ENCODE data around the gene RIMS3. TPM values are rescaled to one million over a fixed set of nuclear protein-coding genes. Genes with fewer than 3 reads are reported as not detected.

RIMS3 gene
- total RNA-seq (2021): 19.8 to 19.9 TPM (median 19.8 TPM) in 3 replicates
- percentile 51 among the genes with signal in this experiment for Bru-seq, nascent RNA
- long read RNA-seq, experiment 1, full-length matches to known transcripts: 15 of 56 reads
- long read RNA-seq, experiment 1, partial matches to known transcripts: 3 of 56 reads
- long read RNA-seq, experiment 1, other reads (novel, unspliced or antisense): 38 of 56 reads
- long read RNA-seq, experiment 2, full-length matches to known transcripts: 9 of 35 reads
- long read RNA-seq, experiment 2, partial matches to known transcripts: 2 of 35 reads
- long read RNA-seq, experiment 2, other reads (novel, unspliced or antisense): 24 of 35 reads
- long read RNA-seq, experiment 3, partial matches to known transcripts: 0 of 1 reads
- long read RNA-seq, experiment 3, other reads (novel, unspliced or antisense): 1 of 1 reads

- H3K27me3 Mint-ChIP-seq (ENCODE audit: low read depth): peaks cover 3% of the 10 kb centered on the region; the same call in 1 of the 2 replicates
- no peaks in the 10 kb centered on the region for H3K36me3 Mint-ChIP-seq
- POLR2A ChIA-PET: interaction anchor here (1.0 to 2.1 kb wide), 2 partner anchors 26 to 27 kb away, joined by 3 to 17 read pairs; partner anchors contain the start of gene NFYC
- DNase-seq (ENCODE audit: low spot score) (peak; percentile 86), ATAC-seq (peak; percentile 82)
- TF ChIP-seq RELA (CRISPR knock-in tag; IDR thresholded peaks at IDR 0.05; ENCODE audit: borderline replicate concordance) (0 out of 2 replicates have a peak, but pooled peaks have one; percentile 39), SP1 (CRISPR knock-in tag; conservative IDR thresholded peaks at IDR 0.05) (peak; percentile 70; the same call in 1 of the 2 replicates), PREB (CRISPR knock-in tag; IDR thresholded peaks at IDR 0.05; ENCODE audit: borderline replicate concordance) (no peak), ZBTB43 (CRISPR knock-in tag; IDR thresholded peaks at IDR 0.05) (0 out of 2 replicates have a peak, but pooled peaks have one; percentile 49), ZNF423 (CRISPR knock-in tag; IDR thresholded peaks at IDR 0.05) (no peak), NR2C2 (CRISPR knock-in tag; IDR thresholded peaks at IDR 0.05) (no peak), FOXK1 (CRISPR knock-in tag; IDR thresholded peaks at IDR 0.05) (0 out of 2 replicates have a peak, but pooled peaks have one; percentile 44), ZNF219 (CRISPR knock-in tag; IDR thresholded peaks at IDR 0.05; ENCODE audit: borderline replicate concordance) (no peak), E2F5 (CRISPR knock-in tag; IDR thresholded peaks at IDR 0.05) (peak; percentile 57; the same call in 1 of the 2 replicates), ZNF263 (CRISPR knock-in tag; IDR thresholded peaks at IDR 0.05; ENCODE audit: low read depth) (no peak)
- TF ChIP-seq, protein P1, sequence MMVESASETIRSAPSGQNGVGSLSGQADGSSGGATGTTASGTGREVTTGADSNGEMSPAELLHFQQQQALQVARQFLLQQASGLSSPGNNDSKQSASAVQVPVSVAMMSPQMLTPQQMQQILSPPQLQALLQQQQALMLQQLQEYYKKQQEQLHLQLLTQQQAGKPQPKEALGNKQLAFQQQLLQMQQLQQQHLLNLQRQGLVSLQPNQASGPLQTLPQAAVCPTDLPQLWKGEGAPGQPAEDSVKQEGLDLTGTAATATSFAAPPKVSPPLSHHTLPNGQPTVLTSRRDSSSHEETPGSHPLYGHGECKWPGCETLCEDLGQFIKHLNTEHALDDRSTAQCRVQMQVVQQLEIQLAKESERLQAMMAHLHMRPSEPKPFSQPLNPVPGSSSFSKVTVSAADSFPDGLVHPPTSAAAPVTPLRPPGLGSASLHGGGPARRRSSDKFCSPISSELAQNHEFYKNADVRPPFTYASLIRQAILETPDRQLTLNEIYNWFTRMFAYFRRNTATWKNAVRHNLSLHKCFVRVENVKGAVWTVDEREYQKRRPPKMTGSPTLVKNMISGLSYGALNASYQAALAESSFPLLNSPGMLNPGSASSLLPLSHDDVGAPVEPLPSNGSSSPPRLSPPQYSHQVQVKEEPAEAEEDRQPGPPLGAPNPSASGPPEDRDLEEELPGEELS (CRISPR knock-in tag; IDR thresholded peaks at IDR 0.05): 0 out of 2 replicates have a peak, but pooled peaks have one; percentile 43
- CTCF ChIA-PET: interaction anchor here (0.6 to 2.2 kb wide), 16 partner anchors 14 to 283 kb away, joined by 3 to 10 read pairs (median 5); partner anchors contain the start of gene NFYC
- peaks cover 39% of the 10 kb centered on the region for H3K4me1 Mint-ChIP-seq
- peak within 1 kb of the TSS; percentile 89 for H3K4me3 Mint-ChIP-seq
- H3K27ac Mint-ChIP-seq: no peak within 1 kb of the TSS
- H3K9me3 Mint-ChIP-seq: no peaks in the 10 kb centered on the region
These were observed at the start of gene RIMS3 for GRCh38 chr1:40665335-40666171. RIMS3 (minus strand) TSS chr1:40665682; CDS start chr1:40641925, 23,757 bp downstream.

DNA sequence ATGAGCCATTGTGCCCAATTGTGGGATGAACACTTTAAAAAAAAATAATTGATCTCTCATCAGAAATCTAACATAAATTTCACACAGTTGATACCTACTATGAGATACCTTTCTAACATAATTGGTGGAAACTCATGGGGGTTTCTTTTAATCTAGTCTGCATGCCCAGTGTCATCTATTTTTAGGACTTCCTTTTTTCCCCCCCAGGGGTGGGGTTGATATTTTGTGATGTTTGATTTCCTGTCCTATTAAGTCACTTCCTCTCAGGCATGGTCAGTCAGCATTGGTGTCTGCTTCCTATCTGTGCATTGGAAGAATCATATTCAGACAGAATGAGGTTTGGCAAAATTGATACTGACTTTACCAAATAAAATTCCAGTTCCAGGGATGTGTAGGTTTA is 47.5 kb upstream of the RIMS3 start:
- H3K27ac Mint-ChIP-seq: peak overlapping the region; percentile 43; the same call in 1 of the 2 replicates
- peaks cover 9% of the 10 kb centered on the region for H3K36me3 Mint-ChIP-seq
- no peaks in the 10 kb centered on the region for H3K9me3 Mint-ChIP-seq
- ATAC-seq (no peak), DNase-seq (ENCODE audit: low spot score) (no peak)
- no peaks in the 10 kb centered on the region for H3K27me3 Mint-ChIP-seq (ENCODE audit: low read depth)
- ChIA-PET CTCF (no interaction called here), POLR2A (no interaction called here)
- H3K4me3 Mint-ChIP-seq: no peak overlapping the region
- peaks cover 38% of the 10 kb centered on the region for H3K4me1 Mint-ChIP-seq
- TF ChIP-seq ZBTB43 (CRISPR knock-in tag; IDR thresholded peaks at IDR 0.05) (no peak), RORB (CRISPR knock-in tag; IDR thresholded peaks at IDR 0.05) (no peak), SOX15 (CRISPR knock-in tag; IDR thresholded peaks at IDR 0.05) (no peak), NFATC4 (CRISPR knock-in tag; IDR thresholded peaks at IDR 0.05) (no peak), FOXJ3 (CRISPR knock-in tag; IDR thresholded peaks at IDR 0.05; ENCODE audit: borderline replicate concordance) (no peak), EMX1 (CRISPR knock-in tag; IDR thresholded peaks at IDR 0.05) (no peak), SMAD3 (CRISPR knock-in tag; IDR thresholded peaks at IDR 0.05; ENCODE audit: borderline replicate concordance) (no peak), E2F1 (CRISPR knock-in tag; IDR thresholded peaks at IDR 0.05) (no peak), SP1 (CRISPR knock-in tag; conservative IDR thresholded peaks at IDR 0.05) (no peak), ZNF219 (CRISPR knock-in tag; IDR thresholded peaks at IDR 0.05; ENCODE audit: borderline replicate concordance) (no peak)
- TF ChIP-seq, protein P2, sequence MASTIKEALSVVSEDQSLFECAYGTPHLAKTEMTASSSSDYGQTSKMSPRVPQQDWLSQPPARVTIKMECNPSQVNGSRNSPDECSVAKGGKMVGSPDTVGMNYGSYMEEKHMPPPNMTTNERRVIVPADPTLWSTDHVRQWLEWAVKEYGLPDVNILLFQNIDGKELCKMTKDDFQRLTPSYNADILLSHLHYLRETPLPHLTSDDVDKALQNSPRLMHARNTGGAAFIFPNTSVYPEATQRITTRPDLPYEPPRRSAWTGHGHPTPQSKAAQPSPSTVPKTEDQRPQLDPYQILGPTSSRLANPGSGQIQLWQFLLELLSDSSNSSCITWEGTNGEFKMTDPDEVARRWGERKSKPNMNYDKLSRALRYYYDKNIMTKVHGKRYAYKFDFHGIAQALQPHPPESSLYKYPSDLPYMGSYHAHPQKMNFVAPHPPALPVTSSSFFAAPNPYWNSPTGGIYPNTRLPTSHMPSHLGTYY (CRISPR knock-in tag; IDR thresholded peaks at IDR 0.05): no peak
- TF ChIP-seq, protein P3, sequence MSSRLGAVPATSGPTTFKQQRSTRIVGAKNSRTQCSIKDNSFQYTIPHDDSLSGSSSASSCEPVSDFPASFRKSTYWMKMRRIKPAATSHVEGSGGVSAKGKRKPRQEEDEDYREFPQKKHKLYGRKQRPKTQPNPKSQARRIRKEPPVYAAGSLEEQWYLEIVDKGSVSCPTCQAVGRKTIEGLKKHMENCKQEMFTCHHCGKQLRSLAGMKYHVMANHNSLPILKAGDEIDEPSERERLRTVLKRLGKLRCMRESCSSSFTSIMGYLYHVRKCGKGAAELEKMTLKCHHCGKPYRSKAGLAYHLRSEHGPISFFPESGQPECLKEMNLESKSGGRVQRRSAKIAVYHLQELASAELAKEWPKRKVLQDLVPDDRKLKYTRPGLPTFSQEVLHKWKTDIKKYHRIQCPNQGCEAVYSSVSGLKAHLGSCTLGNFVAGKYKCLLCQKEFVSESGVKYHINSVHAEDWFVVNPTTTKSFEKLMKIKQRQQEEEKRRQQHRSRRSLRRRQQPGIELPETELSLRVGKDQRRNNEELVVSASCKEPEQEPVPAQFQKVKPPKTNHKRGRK (CRISPR knock-in tag; IDR thresholded peaks at IDR 0.05; ENCODE audit: borderline replicate concordance): no peak

All from WTC11 (cell line).